NCI-H1105 (cell line): ENCODE results near the gene PTPRC.
A peak's percentile ranks its signal among the peaks of the same experiment; 100 is the strongest.

Experiments
- DNase-seq: peaks from one replicate; lab custom pipeline; 2025; lab: John Stamatoyannopoulos, UW

PTPRC gene

DNA sequence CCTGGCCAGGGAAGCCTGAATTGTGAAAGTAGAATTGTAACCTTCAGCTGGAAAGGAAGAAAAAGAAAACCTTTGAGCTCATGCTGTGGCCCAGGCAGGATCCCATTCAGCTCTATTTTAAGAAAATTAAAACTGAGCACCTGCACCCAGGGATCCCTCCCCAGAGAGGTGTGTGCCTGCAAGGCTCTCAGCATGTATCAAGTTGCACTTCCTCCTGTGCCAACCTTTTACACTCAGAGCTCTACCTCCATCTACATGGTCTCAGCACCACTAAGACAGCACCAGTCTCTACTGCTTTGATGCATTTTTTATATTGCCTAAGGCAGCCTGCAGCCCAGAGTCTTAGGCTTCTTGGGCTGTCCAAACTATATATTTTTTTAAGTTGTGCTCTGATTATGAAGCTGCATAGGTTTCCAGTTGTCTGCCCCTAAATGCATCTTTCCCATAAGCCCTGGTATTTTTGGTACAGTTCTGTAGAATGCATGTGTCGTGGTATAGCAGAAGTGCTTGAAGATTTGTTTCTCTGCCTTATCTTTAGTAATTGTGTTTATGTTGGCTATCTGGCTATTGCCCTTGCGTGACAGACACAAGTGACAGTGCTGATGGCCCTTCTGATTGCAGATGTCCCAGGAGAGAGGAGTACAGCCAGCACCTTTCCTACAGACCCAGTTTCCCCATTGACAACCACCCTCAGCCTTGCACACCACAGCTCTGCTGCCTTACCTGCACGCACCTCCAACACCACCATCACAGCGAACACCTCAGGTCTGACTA, 63.1 kb downstream of the PTPRC start:
- DNase-seq: peak; percentile 15

DNA sequence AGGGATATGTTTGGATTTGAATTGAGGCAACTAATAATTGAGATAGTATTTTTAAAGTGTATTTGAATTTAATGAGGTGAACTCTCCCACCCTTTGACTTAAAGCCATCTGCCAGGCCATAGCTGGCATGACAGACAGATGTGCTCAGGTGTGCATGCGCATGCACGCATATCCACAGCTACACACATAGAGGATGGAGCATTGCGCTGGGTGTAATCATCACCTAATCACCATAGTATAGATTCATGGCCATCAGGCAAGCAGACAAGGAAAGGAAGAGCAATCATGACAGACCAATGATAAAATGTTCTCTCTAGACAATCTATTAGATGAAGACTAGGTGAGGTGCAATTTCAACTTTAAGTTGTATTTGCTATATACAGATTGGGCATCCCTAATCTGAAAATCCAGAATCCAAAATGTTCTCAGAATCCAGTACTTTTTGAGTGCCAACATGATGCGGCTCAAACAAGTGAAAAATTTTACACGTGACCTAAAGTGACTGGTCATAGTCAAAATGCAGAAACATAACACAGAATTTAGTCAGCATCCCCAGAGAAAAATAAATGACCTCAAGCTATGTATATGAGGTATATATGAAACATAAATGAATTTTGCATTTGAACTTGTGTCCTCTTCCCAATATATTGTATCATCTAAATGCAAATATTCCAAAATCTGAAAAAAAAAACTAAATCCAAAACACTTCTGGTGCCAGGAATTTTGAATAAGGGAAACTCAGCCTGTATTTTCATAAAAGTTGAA, 70.1 kb downstream of the PTPRC start:
- no peak for DNase-seq

- DNase-seq: no peak
Observed at GRCh38 chr1:198711837-198712236, 73.0 kb downstream of the PTPRC start.

DNA sequence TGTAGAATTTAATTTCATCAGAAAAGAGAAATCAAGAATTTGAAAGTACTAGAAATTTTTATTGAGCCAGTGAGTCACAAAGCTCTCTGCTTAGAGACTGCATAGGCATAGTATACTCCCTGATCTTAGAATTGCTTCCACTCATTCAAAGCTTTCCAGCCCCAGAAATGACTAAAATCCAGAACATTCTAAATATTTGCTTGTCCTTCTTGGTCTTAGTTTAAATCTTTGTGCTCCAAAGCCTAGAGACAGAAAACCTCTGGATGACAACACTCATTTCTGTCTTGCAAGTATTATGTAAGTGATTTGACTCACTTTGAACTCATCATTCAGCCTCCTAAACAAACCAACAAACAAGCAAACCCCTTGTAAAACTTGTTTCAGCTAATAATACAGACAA, 74.2 kb downstream of the PTPRC start:
- no peak for DNase-seq

- DNase-seq: no peak
Observed at GRCh38 chr1:198714271-198714670, 75.4 kb downstream of the PTPRC start.

DNA sequence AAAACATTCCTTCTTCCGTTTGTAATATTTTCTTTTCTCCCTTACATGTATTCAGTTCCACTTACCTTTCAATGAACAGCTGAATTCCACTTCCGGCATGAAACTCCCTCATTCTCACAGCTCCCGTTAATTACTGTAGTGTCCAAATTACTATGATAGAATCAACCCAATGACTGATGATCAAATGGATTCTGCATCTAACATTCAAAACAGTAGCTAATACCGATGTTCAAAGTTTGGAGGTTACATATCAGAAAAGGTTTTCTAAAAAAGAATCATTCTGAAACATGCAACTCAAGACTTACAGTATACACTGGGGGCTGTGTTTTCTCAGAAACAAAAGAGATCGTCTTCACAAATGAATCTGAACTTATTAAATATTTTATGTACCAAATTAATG, 77.2 kb downstream of the PTPRC start:
- no peak for DNase-seq

GRCh38 chr1:198717510-198717909, 78.7 kb downstream of the PTPRC start:
- no peak for DNase-seq

- DNase-seq: no peak
Observed at GRCh38 chr1:198723127-198723526, 84.3 kb downstream of the PTPRC start.

GRCh38 chr1:198725090-198725489, 86.2 kb downstream of the PTPRC start:
- DNase-seq: no peak

- no peak for DNase-seq
Observed at GRCh38 chr1:198726455-198726854, 87.6 kb downstream of the PTPRC start.

DNA sequence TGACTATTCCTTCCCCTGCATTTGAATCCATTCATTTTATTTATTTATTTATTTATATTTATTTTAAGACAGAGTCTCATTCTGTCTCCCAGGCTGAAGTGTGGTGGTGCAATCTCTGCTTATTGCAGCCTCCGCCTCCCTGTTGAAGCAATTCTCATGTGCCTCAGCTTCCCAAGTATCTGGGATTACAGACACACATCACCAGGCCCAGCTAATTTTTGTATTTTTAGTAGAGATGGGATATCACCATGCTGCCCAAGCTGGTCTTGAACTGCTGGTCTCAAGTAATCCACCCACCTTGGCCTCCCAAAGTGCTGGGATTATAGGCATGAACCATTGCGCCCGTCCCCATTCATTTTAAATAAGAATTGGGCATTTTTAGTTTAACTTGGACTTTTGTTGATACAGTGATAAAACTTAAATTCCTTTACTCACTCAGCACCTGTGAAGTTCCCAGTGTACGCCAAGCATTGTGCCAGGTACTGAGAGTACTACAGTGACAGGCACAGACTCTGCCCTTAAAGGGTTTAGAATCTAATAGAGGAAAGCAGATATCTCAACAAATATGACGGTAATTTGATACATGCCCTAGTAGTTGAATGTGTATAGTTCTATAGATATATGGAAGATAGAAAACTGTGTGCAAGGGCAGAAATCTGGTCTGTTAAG, 90.5 kb downstream of the PTPRC start:
- DNase-seq: no peak

DNA sequence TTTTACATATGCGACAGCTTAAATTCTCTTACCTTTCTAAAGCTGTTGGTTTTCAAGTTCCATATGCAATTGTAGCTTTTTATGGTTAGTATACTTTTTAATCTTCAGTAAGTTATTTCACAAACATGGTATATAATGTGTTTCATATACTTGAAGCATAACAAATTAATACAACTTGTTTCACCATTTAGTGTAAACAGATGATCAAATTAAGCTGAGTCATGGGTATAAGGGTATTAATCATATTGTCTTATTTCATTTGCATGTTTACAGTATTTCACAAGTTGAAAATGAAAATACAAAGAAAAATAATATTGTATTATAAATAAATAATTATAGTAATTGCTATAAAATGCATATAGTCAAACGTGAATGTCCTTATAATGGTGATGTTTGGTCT, 92.1 kb downstream of the PTPRC start:
- no peak for DNase-seq

DNA sequence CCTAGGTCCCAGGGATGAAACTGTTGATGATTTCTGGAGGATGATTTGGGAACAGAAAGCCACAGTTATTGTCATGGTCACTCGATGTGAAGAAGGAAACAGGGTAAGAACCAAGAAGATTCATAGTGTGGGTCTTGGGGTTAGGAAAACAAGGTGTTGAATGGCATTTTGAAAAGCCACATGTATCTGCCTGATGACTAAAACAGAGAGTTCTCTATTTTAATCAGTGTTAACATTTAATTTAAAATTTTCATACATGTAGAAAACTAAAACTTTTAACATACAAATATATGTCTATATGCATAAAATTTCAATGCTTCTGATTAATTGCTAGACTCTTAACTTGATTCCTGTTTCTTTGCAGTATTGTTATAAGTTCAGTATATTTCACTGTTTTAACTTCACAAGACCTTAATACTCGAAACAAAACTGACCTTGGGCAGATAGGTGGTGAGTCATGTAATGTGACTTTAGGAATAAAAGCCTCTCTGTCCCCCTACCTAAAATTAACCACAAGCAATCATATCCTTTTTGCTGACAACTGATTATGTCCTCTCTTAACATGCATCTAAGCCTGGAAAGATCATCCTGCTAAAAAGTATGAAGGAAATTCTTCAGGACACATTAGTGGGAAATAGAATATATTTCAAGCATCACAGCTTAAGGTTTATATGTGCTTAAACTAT, 95.6 kb downstream of the PTPRC start:
- DNase-seq: no peak

- no peak for DNase-seq
Observed at GRCh38 chr1:198741744-198742143, 102.9 kb downstream of the PTPRC start.

DNA sequence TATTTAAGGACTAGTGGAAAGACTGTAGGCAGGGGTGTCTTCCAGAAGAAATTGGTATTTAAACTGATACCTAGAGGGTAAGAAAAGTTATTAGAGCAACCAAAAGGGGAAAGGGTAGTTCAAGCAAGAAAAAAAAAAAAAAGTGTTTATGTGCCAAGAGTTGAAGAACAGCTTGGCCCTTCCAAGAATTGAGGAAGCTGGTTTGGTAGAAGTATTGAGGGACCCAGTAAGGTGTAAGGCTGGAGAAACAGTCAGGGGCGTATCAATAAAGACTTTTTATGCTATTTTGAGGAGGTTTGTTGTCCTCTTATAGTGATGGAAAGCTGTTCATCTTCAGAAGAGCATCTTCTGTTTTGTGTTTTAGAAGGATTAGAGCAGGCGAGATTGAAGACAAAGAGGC, 108.3 kb downstream of the PTPRC start:
- no peak for DNase-seq

DNA sequence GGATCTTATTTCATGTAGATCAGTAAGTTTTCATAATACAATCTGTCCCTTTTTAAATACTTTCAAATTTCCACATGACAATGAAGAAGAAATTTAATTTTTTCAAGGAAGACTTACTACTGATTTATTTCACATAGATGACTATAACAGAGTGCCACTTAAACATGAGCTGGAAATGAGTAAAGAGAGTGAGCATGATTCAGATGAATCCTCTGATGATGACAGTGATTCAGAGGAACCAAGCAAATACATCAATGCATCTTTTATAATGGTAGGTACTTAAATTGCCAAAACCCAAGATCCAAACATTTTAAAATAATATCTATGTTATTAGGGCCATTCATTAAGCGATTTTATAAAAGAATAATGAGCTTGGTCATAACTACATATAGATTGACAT, 110.4 kb downstream of the PTPRC start:
- DNase-seq: no peak

GRCh38 chr1:198750081-198750480, 111.2 kb downstream of the PTPRC start:
- DNase-seq: no peak

- DNase-seq: no peak
Observed at GRCh38 chr1:198751741-198752140, 112.9 kb downstream of the PTPRC start.

DNA sequence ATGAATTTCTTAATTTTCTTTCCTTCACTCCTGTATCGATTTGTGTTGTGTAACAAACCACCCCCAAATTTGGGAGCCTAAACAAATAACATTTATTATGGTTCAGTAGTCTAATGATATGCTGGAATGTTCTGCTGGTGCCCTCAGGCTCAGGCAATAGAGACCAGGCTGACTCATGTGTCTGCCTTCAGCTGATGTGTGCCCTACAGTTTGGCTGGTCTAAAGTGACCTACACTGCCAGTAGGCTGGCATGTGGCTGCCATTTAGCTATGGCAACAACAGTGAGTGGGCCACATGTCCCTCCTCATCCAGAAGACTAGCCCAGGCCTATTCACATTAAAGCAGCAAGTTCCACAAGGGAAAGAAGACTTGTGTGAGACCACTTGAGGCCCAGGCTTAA, 115.8 kb downstream of the PTPRC start:
- DNase-seq: no peak

- DNase-seq: no peak
Observed at GRCh38 chr1:198755715-198756114, 116.9 kb downstream of the PTPRC start.

DNA sequence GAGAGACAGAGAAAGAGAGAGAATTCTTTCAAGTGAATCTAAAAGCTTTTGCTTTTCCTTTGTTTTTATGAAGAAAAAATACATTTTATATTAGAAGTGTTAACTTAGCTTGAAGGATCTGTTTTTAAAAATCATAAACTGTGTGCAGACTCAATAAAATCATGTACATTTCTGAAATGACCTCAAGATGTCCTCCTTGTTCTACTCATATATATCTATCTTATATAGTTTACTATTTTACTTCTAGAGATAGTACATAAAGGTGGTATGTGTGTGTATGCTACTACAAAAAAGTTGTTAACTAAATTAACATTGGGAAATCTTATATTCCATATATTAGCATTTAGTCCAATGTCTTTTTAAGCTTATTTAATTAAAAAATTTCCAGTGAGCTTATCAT, 117.6 kb downstream of the PTPRC start:
- DNase-seq: no peak

GRCh38 chr1:198761859-198762616, 123.2 kb downstream of the PTPRC start:
- DNase-seq: no peak
